ENCODE data around the gene EDC3.

- TF ChIP-seq CTCF (IDR thresholded peaks at IDR 0.05) (no peak), POLR2A (IDR thresholded peaks at IDR 0.05) (no peak), EP300 (IDR thresholded peaks at IDR 0.05) (no peak), POLR2AphosphoS5 (IDR thresholded peaks at IDR 0.05) (no peak)
Observed at GRCh38 chr15:74676801-74677200, 19.0 kb downstream of the EDC3 start.
